ENCODE measurements around the gene ADRB2.
A peak's percentile ranks its signal among the peaks of the same experiment; 100 is the strongest.

ADRB2 gene

DNA sequence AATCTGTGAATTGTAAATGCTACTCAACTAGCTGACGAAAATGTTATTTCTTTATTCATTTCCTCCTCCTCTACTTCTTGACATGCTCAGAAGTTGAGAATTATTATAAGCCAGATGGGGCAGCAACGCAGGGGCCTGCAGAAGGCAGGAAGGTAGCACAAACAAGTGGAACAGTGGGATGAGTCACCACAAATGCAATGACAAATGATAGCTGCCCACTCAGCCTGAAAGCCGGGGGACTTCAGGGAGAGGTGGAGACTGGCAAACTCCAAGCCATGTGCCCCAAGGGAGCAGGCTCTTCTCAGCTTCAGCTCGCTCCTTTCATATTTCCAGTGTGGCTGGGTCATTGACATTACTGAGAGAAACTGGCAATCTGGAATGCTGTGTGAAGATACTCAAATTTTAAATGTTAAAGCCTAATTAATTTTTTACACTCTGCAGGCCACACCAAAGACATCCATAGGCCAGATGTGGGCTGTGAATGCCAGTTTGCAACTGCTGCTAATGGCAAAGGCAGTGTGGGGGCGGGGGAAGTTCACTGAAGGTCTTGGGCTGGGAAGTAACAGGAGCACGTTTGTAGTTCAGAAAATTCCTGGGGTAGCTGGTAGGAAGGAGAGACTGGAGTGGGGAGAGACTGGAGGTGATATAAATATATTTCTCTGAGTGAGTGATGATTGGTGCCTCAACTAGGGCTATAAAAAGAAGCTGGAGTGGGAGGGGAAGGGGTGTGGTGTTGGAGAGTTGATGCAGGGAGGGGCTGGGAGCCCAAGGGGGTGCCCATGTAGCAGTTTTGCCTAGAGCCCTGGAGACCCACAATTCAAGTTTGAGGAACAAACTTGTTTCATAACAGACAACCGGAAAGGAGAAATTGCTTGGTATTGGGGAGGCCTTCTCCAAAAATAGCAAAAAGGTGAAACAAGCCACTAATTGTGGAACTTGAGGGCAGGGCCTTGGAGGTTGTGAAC is 20.8 kb upstream of the ADRB2 start:
- no peak for DNase-seq

DNA sequence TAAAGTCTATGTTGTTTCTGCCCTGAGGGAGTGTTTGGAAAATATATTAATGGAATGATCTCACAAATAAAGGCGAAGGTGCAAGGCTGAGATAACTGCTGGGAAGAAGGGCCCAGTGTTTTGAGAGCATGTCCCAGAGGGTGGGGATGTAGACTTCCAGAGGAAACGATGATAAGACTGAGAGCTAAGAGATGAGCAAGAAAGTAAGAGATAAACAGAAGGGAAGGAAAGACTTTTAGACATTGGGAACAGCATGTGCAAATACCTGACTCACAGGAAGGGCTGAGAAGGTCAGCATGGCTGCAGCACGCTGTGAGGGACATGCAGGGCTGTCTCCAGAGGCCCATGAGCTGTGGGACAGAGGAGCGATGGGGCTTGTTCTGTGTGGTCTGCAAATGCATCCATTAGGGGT is 19.9 kb upstream of the ADRB2 start:
- DNase-seq = no peak

DNA sequence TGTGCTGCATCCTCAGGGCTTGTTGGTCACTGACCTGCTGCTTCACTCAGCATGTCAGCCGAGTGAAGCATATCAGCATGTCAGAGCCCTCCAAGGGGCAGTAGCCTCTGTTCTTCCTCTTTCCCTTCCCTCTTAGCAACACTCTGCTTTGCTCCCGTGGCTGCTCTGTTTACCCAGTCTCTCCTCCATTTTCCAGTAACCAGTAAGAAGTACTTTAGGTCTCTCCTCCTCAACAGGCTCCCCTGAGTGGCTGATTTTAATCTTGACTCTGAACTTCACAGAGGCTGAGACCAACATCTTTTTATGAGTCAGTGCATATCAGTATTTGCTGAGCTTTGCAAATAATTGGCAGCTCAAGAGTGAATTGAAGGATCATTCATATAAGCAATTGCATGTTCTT is 18.6 kb upstream of the ADRB2 start:
- peak; percentile 65 for DNase-seq

DNA sequence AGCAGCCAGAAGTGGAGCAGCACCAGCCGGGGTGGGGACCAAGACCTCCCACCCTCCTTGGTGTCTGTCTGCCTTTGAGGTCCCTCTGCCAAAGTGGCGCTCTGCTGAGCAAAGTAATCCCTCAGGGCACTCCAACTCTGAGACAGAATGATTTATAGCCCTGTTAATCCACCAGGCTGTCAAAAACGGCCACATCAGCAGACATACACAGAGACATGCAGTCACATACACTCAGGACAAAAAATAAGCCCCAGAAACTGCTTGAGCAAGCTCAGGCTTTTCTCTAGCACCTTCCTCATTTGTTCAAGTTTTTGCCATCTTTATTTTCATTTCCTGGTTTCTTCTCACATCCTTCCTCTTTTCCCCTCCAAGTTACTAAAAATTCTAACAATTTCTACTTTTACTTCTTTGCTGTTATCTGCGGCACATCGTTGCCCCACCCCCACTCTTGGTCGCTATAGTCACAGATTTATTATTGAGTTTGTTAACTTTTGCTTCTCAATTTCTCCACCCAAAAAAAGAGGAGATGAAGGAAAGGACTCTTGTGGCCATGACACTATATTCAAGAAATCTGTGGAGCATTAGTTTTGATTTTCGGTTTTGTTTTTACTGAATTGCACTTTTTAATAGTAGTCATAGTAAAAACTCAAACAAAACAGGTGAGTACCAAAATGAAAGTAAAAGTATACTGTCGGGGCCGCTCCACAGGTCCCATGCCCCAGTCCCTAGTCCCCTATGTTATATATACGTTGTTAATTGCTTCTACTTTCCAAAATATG is 17.4 kb upstream of the ADRB2 start:
- peak; percentile 22 for DNase-seq

DNA sequence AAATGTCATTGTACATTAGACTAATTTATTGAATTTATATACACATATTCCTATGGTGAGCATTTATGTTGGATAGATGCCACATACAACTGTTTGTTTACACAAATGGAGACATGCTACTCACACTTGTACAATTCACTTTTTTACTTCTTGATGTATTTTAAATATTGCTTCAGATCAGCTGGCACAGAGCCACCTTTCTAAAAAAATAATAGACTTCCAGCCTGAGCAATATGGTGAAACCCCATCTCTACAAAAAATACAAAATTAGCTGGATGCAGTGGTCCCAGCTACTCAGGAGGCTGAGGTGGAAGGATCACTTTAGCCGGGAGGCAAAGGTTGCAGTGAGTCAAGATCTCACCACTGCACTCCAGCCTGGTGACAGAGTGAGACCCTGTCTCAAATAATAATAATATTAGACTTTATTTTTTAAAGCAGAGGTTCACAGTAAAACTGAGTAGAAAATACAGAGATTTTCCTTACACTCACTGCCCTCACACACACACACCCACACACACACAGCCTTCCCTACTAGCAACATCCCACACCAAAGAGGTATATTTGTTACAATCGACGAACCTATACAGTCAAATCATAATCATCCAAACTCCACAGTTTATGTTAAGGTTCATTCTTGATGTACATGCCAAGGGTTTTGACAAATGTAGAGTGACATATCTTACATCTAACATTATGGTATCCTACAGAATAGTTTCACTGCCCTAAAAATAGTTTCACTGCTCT is 16.5 kb upstream of the ADRB2 start:
- DNase-seq = no peak

DNA sequence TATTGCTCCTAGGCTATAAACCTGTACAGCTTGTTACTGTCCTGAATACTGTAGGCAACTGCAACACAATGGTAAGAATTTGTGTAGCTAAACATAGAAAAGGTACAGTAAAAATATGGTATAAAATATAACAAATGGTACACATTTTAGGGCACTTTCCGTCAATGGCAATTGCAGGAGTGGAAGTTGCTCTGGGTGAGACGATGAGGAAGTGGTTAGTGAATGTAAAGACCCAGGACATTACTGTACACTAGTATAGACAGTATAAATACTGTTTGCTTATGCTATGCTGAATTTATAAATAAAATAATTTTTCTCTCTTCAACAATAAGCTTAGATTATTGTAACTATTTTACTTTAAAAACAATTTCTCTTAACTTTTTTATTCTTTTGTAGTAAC is 15.6 kb upstream of the ADRB2 start:
- no peak for DNase-seq

DNA sequence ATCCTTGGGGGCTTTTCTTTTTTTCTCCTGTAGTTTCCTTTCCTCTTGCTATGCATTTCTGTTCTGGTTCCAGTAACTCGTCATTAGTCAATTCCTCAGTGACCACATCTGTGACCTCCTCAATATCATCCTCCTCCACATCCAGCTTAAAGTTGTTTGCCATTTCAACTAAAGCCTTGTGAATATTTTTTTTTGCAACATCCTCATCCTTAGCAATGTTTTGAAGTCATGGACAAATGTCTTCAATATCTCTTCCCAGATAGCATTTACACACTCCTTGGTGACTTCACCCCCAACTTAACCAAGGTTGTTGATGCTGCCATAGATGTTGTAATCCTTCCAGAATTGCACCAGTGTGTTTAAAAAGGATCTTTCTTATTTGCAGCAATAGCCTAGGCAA is 14.7 kb upstream of the ADRB2 start:
- DNase-seq = no peak

DNA sequence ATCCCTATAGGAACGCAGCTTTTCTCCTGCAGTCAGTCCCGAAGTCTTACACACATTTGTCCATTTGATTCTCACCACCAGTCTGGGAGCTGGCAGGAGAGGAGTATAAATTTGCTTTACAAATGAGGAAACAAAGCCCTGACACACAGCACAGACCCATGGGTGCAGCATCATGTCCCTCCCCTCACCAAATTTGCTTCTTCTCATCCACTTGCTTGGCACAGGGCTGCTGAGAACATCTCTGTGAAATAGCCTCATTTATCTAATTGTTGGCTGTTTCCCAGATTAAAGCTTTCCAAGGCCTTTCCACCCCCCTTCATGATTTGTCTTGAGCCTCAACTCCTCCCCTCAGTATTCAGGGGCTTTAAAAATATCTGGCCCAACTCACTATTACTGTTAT is 11.3 kb upstream of the ADRB2 start:
- DNase-seq = no peak

DNA sequence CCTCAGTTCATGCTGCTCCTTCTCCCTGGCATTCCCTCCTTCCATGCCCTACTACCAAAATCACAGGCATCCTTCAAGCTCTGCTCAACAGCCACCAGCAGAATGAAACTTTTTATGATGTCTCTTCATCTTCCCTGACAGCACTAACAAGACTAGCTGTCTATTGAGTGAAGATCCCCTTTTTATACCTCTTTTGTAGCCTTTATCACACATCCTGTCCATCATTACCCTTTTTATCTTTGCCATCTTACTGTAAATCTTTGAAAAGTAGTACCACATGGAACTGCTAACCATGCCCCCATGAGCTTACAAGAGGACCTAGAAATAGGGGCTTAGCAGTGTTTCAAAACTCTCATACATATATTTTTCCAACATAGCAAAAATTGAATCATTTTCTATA is 10.8 kb upstream of the ADRB2 start:
- no peak for DNase-seq

DNA sequence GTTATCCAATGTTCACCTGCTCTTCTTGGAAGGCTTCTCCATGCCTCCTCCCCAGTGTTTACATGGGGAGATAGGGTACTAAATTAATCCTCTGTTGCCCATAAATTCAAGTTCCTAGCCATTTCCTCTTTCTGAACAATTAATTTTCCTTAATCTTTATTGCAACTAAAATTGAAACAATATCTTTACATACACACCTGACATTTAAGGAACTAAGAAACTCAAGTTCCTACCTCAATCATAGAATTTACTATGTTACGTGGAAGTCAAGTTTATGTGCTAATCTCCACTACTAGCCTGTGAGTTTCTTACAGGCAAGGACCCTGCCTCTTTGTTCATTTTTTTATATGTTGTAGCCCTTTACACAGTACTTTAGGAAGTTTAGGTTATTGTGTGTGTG is 10.1 kb upstream of the ADRB2 start:
- no peak for DNase-seq

DNA sequence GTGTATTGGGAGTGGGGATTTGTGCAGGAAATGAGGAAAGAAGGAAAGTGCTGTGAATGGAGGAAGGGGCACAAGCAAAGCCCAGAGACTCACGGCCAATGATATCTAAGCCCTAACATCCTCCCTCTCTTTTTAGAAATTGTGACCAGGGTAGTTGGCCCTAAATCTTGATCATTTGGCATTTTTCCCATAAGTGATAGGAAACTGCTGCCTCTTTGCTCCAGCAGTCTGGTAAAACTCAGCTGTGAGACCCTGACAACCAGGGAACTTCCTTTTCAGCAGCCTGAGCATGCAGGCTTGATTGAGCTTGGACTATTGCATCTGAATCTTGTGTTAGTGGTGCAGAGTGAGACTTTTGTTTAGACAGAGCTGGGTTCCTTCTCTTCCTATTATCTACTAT is 9.6 kb upstream of the ADRB2 start:
- DNase-seq = no peak

DNA sequence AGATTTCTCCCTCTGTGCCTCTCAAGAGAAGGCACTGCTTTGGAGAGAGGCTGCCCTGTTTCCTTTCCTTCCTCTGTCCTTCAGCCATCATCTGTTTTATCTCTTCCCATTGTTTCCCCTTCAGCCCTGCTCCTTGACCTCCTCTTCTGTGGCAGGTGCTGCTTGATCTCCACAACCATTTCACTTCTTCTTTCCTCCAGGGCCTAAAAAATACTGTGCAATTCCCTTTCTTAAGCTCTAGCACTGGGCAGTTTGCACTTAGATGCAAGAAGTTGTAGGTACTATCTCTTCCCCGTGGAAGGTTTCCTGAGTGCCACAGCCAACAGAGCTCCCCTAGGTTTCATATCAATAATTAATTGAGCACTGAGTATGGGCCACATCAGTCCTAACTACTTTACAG is 8.8 kb upstream of the ADRB2 start:
- DNase-seq = no peak

DNA sequence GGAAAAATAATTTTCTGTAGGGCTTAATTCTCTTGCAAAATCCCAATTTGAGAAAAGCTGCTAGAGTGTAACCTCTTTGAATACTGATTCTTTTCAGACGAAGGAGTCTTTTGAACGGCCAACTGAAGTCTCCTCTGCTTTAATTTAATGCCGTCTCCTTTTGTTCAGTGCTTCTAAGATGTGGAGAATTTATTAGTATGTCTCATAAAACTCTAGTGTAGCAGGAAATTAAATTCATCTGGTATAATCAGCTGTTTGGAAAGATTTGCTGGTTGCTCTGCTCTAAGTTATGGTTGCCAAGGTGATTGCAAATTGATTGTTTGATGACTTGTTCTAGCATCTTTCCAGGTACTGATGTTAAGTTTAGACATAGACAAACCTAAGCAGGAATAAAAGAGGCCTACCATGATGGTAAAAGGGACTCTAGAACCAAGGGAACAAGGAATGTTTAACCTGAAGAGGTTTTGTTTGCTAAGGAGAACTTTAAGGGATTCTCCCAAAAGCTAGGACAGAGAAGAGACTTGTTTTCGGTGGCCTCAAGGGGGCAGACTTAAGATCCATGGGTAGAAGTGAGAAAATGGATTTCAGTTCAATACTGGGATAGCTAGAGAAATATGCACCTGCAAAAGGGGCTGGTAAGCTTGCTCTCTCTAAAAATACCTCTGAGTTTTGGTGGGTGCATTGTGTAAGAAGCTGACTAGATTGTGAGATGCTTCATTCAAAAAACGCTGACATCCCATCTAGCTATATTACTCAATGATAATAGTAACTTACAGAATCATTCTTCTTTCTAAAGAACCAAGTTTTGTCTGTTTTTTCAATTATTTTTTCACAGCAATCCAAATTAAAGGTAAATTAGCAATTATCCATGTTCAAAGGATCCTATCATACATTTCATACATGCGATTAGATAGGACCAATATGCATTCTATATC is 5.7 kb upstream of the ADRB2 start:
- DNase-seq = no peak

DNA sequence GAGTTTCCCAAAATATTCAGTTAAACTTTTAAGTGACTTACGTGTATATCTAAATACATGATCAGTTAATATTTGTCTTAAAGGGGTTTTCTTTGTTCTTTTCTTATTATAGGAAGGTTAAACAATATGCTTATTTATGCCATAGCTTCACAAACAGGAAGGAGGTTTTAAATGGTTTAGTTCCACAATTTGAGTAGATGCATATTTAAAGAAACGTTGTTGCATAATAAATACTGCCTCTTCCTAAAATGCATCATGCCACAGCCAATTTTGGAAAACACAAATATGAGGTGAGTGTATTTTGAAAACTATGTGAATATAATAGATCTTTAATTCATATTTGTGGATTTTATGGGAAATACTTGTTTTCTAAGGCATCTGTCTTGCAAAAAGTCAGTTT is 2.5 kb upstream of the ADRB2 start:
- DNase-seq = no peak

DNA sequence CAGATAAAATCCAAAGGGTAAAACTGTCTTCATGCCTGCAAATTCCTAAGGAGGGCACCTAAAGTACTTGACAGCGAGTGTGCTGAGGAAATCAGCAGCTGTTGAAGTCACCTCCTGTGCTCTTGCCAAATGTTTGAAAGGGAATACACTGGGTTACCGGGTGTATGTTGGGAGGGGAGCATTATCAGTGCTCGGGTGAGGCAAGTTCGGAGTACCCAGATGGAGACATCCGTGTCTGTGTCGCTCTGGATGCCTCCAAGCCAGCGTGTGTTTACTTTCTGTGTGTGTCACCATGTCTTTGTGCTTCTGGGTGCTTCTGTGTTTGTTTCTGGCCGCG is 727 bp upstream of the ADRB2 start:
- DNase-seq = peak; percentile 43

DNA sequence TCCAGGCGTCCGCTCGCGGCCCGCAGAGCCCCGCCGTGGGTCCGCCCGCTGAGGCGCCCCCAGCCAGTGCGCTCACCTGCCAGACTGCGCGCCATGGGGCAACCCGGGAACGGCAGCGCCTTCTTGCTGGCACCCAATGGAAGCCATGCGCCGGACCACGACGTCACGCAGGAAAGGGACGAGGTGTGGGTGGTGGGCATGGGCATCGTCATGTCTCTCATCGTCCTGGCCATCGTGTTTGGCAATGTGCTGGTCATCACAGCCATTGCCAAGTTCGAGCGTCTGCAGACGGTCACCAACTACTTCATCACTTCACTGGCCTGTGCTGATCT is 294 bp downstream of the ADRB2 start:
- DNase-seq = no peak

DNA sequence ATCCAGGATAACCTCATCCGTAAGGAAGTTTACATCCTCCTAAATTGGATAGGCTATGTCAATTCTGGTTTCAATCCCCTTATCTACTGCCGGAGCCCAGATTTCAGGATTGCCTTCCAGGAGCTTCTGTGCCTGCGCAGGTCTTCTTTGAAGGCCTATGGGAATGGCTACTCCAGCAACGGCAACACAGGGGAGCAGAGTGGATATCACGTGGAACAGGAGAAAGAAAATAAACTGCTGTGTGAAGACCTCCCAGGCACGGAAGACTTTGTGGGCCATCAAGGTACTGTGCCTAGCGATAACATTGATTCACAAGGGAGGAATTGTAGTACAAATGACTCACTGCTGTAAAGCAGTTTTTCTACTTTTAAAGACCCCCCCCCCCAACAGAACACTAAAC is 1.3 kb downstream of the ADRB2 start:
- no peak for DNase-seq

DNA sequence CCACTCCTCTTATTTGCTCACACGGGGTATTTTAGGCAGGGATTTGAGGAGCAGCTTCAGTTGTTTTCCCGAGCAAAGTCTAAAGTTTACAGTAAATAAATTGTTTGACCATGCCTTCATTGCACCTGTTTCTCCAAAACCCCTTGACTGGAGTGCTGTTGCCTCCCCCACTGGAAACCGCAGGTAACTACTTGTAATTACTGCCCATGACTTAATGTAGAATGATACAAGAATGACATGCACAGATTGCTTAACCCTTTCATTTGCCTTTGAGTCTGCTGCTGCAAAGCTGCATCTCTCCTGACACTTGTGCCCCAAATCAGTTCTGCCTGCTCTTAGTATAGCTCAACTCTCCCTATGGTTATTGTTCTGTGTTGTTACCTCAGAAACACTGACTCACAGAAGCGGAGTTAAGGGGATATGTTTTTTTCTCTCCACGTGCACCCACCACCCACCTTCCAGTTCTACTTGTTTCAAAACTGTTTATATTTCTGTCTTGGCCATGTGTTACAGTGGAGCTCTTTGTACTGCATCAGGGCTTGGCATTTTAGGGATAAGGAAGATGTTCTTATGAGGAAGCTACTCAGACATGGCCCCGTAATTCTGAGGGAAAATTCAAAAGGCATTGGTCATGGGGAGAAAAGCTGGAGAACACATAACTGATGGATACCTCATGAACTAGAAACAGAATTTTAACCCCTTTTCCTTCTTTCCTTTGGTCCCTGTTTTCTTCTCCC is 2.3 kb downstream of the ADRB2 start:
- DNase-seq = peak; percentile 17

DNA sequence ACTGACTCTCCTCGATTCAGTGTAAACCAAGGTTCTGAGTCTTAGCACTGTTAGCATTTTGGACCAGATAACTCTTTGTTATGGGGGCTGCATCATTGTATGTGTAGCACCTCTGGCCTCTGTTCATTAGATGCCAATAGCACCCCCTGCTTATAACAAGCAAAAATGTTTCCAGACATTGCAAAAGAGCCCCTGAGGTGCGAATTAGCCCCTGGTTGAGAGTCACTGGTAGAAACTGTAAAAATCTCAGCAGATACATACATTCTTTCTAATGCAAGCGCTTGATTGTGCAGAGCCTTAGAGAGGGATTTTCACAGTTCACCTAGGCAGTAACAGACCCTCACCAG is 2.8 kb downstream of the ADRB2 start:
- DNase-seq = no peak

DNA sequence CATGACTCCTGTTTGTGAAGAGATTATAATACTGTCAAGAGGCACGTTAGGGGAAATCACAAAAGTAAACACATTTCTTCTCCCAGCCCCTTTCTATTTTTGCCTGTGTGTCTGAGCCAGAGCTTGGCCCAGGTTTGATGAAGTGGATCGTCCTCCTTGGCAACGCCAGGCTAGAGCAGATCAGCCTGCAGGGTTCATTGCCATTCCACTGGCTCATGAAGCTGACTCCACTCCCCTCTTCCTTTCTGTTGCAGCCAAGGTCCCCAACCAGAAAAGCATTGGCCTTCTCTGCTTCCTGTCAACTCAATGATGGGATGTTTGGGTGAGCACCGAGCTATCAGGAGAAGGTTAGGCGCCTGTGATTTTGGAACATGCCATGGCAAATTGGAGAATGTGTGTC is 3.3 kb downstream of the ADRB2 start:
- DNase-seq = no peak

DNA sequence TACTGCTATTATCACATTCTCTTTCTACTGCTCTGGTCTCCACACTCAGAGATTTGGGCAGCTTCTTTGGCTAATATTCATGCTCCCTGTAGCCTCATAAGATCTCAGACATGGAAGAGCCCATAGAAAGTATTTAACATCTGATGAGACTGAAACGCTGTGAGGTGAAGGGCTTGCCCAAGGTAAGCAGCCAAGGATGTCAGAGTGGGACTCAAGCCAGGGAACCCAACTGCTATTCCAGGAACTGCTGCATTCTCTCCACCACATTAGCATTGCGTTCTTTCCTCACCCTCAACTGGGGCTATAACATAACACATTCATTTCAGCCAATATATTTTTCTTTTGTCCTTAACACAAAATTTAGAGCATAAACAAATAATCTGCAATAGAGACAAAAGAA is 3.8 kb downstream of the ADRB2 start:
- no peak for DNase-seq
